Hepatocyte (in vitro differentiated cells): ENCODE measurements around the gene KCNN2.

Experiments
- CTCF ChIP-seq: fragments of 200-600 bp; sonication (generic); IDR thresholded peaks from 2 replicates; pipeline ENCODE4 v1.5.1; 2016; ENCODE audit warnings: antibody characterized with exemption, mild to moderate bottlenecking; ENCODE audit not compliant: poor library complexity
- EZH2phosphoT487 ChIP-seq: fragments of 200-600 bp; sonication (generic); IDR thresholded peaks from one replicate; pipeline ENCODE4 v1.6.1; 2018; ENCODE audit warnings: antibody characterized with exemption, mild to moderate bottlenecking, low read depth, moderate library complexity; ENCODE audit not compliant: unreplicated experiment, severe bottlenecking

GRCh38 chr5:114411380-114411931 lies 49.6 kb downstream of the KCNN2 start:
- no peak for TF ChIP-seq EZH2phosphoT487
- TF ChIP-seq CTCF: no peak
